Measurements from ENCODE around the gene ANKRD29.

- TF ChIP-seq CTCF (IDR thresholded peaks at IDR 0.05; ENCODE audit: low read depth, low read length) (no peak), MYC (IDR thresholded peaks at IDR 0.05; ENCODE audit: low read depth, low read length) (no peak)
Measured at GRCh38 chr18:23634692-23635091, 28.0 kb downstream of the ANKRD29 start.
